ENCODE data around the gene B4GAT1. TPM values are rescaled to one million over a fixed set of nuclear protein-coding genes. Genes with fewer than 3 reads are reported as not detected.

Gene B4GAT1
- total and polyA plus RNA-seq, 10 of the 15 experiments (the other 5 are each of a cell fraction or from before 2014, with no cell fraction given): 0.55 to 11.1 (median 4.3) TPM

DNA sequence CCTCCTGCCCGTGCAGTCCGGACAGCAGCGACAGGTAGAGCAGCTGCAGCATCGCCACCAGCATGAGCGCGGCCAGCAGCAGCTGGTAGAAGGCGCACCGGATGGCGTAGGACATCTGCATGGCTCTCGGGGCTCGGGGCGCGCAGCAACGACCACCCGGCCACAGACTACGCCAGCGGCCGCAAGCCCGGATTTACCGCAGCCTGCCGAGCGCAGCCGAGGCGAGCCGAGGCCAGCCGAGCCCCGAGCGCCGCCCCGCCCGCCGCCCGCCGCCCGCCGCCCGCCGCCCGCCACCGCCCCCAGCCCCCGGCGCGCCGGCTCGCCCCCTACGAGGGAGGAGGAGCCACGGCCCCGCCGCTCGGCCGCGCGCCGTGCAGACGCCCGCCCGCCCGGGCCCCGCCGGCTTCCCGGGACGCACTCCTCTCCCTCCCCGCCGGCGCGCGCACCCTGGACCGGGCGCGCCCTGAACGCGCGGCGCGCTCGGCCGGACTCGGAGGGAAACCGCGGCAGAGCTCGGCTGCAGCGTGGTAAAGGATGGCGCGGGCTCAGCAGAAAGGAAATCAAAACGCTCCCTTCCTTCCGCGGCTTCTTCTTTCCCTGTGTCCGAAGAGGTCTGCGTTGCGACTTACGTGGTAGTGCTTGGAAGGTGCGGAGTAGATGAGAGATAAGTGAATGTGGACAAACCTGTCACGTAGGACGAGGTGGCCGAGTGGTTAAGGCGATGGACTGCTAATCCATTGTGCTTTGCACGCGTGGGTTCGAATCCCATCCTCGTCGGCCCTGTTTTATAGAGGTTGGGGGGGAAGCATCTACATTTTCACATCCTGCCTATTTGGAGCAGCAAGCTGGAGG lies at the start of gene B4GAT1 (continued):
- TF ChIP-seq, protein P1, sequence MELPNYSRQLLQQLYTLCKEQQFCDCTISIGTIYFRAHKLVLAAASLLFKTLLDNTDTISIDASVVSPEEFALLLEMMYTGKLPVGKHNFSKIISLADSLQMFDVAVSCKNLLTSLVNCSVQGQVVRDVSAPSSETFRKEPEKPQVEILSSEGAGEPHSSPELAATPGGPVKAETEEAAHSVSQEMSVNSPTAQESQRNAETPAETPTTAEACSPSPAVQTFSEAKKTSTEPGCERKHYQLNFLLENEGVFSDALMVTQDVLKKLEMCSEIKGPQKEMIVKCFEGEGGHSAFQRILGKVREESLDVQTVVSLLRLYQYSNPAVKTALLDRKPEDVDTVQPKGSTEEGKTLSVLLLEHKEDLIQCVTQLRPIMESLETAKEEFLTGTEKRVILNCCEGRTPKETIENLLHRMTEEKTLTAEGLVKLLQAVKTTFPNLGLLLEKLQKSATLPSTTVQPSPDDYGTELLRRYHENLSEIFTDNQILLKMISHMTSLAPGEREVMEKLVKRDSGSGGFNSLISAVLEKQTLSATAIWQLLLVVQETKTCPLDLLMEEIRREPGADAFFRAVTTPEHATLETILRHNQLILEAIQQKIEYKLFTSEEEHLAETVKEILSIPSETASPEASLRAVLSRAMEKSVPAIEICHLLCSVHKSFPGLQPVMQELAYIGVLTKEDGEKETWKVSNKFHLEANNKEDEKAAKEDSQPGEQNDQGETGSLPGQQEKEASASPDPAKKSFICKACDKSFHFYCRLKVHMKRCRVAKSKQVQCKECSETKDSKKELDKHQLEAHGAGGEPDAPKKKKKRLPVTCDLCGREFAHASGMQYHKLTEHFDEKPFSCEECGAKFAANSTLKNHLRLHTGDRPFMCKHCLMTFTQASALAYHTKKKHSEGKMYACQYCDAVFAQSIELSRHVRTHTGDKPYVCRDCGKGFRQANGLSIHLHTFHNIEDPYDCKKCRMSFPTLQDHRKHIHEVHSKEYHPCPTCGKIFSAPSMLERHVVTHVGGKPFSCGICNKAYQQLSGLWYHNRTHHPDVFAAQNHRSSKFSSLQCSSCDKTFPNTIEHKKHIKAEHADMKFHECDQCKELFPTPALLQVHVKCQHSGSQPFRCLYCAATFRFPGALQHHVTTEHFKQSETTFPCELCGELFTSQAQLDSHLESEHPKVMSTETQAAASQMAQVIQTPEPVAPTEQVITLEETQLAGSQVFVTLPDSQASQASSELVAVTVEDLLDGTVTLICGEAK (IDR thresholded peaks at IDR 0.05; ENCODE audit: borderline replicate concordance): peak; percentile 83
- 0 out of 2 replicates have a peak, but pooled peaks have one; percentile 75 for TF ChIP-seq RBBP5 (conservative IDR thresholded peaks at IDR 0.05)
- TF ChIP-seq ASH2L (IDR thresholded peaks at IDR 0.05; ENCODE audit: borderline replicate concordance, low read depth): peak; percentile 99
- TF ChIP-seq TCF12 (IDR thresholded peaks at IDR 0.05; ENCODE audit: low read depth, low read length): peak; percentile 62; the same call in 1 of the 2 replicates
- TF ChIP-seq EP300 (IDR thresholded peaks at IDR 0.05; ENCODE audit: borderline replicate concordance in 1 of 2, control insufficient read depth in 1 of 2, low read depth in 2 of 2, low read length in 2 of 2): peak; percentile 13 to 83; a peak in 1 of 4 replicates
- peak; percentile 99 for TF ChIP-seq TARDBP (IDR thresholded peaks at IDR 0.05; ENCODE audit: borderline replicate concordance)
- 0 out of 2 replicates have a peak, but pooled peaks have one; percentile 27 for TF ChIP-seq WRNIP1 (IDR thresholded peaks at IDR 0.05; ENCODE audit: borderline replicate concordance, low read depth, low read length)
- TF ChIP-seq RUNX3 (IDR thresholded peaks at IDR 0.05; ENCODE audit: low read length): peak; percentile 78
